GM12878 (cell line): ENCODE results near the gene MEF2C. TPM values are rescaled to one million over a fixed set of nuclear protein-coding genes. Genes with fewer than 3 reads are reported as not detected.

Source experiments
- ATAC-seq: fragments of 200-7000 bp; cut with Tn5 transposase; 3 replicates; pipeline ENCODE4 v1.9.1; 2020; ENCODE audit warnings: mild to moderate bottlenecking, moderate library complexity
- BruUV-seq: library from RNA; stranded (reverse); fragments of 400-500 nt; replicated peaks from 2 replicates; lab custom pipeline; 2021; lab: Mats Ljungman, UMichigan
- CTCF ChIA-PET: fragments of 300-600 bp; sonication (Branson Sonifier 250); formaldehyde crosslinking; extraction: SDS; loops from one replicate; lab custom pipeline; 2021; ENCODE audit warnings: inconsistent platforms; lab: Yijun Ruan, JAX
- POLR2A ChIA-PET: fragments of 350-600 bp; formaldehyde crosslinking; extraction: SDS; loops from one replicate; lab custom pipeline; 2021; ENCODE audit warnings: inconsistent platforms; lab: Charles Lee
- RAD21 ChIA-PET: fragments of 300-600 bp; sonication (Branson Sonifier 250); formaldehyde crosslinking; loops from one replicate; lab custom pipeline; 2023; ENCODE audit warnings: antibody characterized with exemption; ENCODE audit not compliant: unreplicated experiment; lab: Charles Lee
- SMC1A ChIA-PET: fragments of 300-600 bp; sonication (Branson Sonifier 250); formaldehyde crosslinking; loops from one replicate; lab custom pipeline; 2023; ENCODE audit not compliant: unreplicated experiment, uncharacterized antibody; lab: Charles Lee
- DNase-seq: peaks from one replicate; pipeline ENCODE4 v3.0.0-alpha.2; 2011; ENCODE audit warnings: low read depth, low spot score
- FAIRE-seq: peaks from 3 replicates; lab custom pipeline; 2011; peaks lifted over from hg19 to GRCh38; lab: Jason Lieb, UNC
- H2AFZ ChIP-seq: 2 replicates; pipeline ENCODE4 v1.6.0; 2011; ENCODE audit warnings: low read depth, low read length, control low read depth; ENCODE audit not compliant: control insufficient read depth
- H3K27ac ChIP-seq: 2 replicates; pipeline ENCODE4 v1.5.1; 2011; ENCODE audit warnings: control low read depth; ENCODE audit not compliant: control insufficient read depth, insufficient read depth
- H3K27me3 ChIP-seq, 2 experiments: replicated peaks in 1 of 2; 2 replicates each; pipeline versions ENCODE4 v1.6.0 to v1.6.1; 2011; ENCODE audit warnings: low read length in 1 of 2; ENCODE audit not compliant: control insufficient read depth in 2 of 2, insufficient read depth in 2 of 2
- H3K36me3 ChIP-seq, 2 experiments: 2 replicates each; pipeline ENCODE4 v1.5.1; 2011; ENCODE audit warnings: low read length in 1 of 2; ENCODE audit not compliant: control insufficient read depth in 2 of 2, insufficient read depth in 2 of 2
- H3K4me1 ChIP-seq: 2 replicates; pipeline ENCODE4 v1.6.1; 2011; ENCODE audit warnings: mild to moderate bottlenecking, low read length, moderate library complexity, mixed read lengths; ENCODE audit not compliant: control insufficient read depth, insufficient read depth
- H3K4me2 ChIP-seq: 2 replicates; pipeline ENCODE4 v1.6.0; 2011; ENCODE audit warnings: control low read depth; ENCODE audit not compliant: control insufficient read depth, insufficient read depth
- H3K4me3 ChIP-seq: fragments of 200-600 bp; sonication (generic); 2 replicates; pipeline ENCODE4 v1.5.1; 2016
- H3K79me2 ChIP-seq: 2 replicates; pipeline ENCODE4 v1.6.0; 2011; ENCODE audit warnings: low read length; ENCODE audit not compliant: control insufficient read depth, insufficient read depth
- H3K9ac ChIP-seq: 2 replicates; pipeline ENCODE4 v1.8.0; 2011; ENCODE audit warnings: low read length, control low read depth, mixed read lengths; ENCODE audit not compliant: control insufficient read depth, insufficient read depth
- H3K9me3 ChIP-seq: replicated peaks from 3 replicates; pipeline ENCODE4 v1.5.1; 2011; ENCODE audit warnings: mild to moderate bottlenecking, low read length; ENCODE audit not compliant: control insufficient read depth, insufficient read depth
- H4K20me1 ChIP-seq: 2 replicates; pipeline ENCODE4 v1.6.0; 2011; ENCODE audit not compliant: control insufficient read depth, insufficient read depth
- BHLHE40 ChIP-seq, 2 experiments: fragments of 450-650 bp in 1 of 2; IDR thresholded peaks; 2 replicates each; pipeline ENCODE4 v1.6.1; 2011 to 2017; ENCODE audit warnings: low read depth in 2 of 2, borderline replicate concordance in 1 of 2, improper control_type of control experiment in 1 of 2, low read length in 1 of 2, mild to moderate bottlenecking in 1 of 2
- SREBF1 ChIP-seq: IDR thresholded peaks from 2 replicates; pipeline ENCODE4 v1.6.1; 2012; ENCODE audit warnings: mild to moderate bottlenecking, low read length
- WGBS: methylation state at CpG from one replicate; pipeline ENCODE4 v1.1.6; 2016; ENCODE audit warnings: low lambda C conversion rate; ENCODE audit not compliant: insufficient replicate concordance, insufficient coverage; ENCODE audit errors: missing lambda C conversion rate; 5-methylcytosine and 5-hydroxymethylcytosine counted together
- in situ Hi-C: fragments of 300-500 bp; cut with MboI; formaldehyde crosslinking; loops from 9 replicates; pipeline ENCODE4 v1.14.3; 2018; ENCODE audit warnings: mixed read lengths
- intact Hi-C: fragments of 100-400 bp; cut with micrococcal nuclease; formaldehyde crosslinking; loops from one replicate; pipeline ENCODE4 v1.14.2; 2022; ENCODE audit not compliant: unreplicated experiment
- polyA plus RNA-seq, 11 experiments: library from polyadenylated mRNA; depleted of rRNA in 4 of 11; unstranded in 6 of 11; stranded (reverse) in 5 of 11; fragments of >200 nt; fragmentation: Nextera tagmentation in 4 of 11; fragmentation: Illumina TruSeq in 1 of 11; extraction: Ambion mirVana in 4 of 11; extraction: Trizol in 1 of 11; gene quantifications; 1 replicate in 1 of 11; 2 replicates in 10 of 11; pipeline versions ENCODE4 v1.2.1 to v1.2.3, GENCODE V29; 2011 to 2016; ENCODE audit warnings: inconsistent platforms in 2 of 11, missing spikeins in 2 of 11, low read depth in 1 of 11
- total RNA-seq, 4 experiments: library from RNA; depleted of rRNA in 3 of 4; stranded (reverse); fragments of >200 nt in 3 of 4; fragmentation: Illumina TruSeq in 1 of 4; extraction: Trizol in 1 of 4; gene quantifications; 2 replicates each; pipeline versions ENCODE4 v1.2.1 to v1.2.3, GENCODE V29; 2013 to 2021

MEF2C gene
- total and polyA plus RNA-seq, 10 of the 15 experiments (the other 5 are each of a cell fraction or from before 2014, with no cell fraction given): 104 to 225 (median 180) TPM

DNA sequence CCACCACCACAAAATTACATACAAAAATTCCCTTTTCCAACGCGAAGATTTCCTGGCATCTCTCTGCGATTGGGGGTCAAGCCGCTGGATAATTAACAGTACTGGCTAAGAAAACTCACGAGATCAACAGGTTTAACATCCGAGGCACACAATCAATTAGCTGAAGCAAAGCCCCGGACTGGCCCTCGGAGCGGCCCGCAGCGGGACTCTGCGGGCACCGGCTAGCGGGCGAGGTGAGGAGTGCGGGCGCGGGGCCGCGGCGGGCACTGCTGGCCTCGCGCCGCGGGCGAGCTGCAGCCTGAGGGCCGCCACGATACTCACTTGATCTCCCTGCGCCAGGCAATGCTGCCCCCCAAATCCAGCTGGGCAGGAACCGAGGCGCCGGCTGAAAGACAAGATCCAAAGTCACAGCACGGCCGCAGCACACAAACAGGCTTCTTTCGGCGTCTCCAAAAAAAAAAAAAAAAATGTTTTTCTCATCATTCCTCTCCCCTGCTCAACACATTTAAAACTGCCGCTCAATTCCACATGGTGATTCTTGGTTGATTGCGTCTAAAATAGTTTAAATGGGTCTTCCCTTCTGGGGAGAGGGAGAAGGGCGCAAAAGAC, 210.2 kb downstream of the MEF2C start:
- in situ Hi-C loops: loop anchor here (10.0 kb wide), 1 partner anchor 408 kb away; the partner anchor contains the start of gene TMEM161B
- H3K9ac ChIP-seq: no peak overlapping the region
- no peaks in the 10 kb centered on the region for H3K79me2 ChIP-seq
- H3K9me3 ChIP-seq: no peaks in the 10 kb centered on the region; the same call in 2 of the 3 replicates
- no peak for DNase-seq
- H3K27ac ChIP-seq: no peak overlapping the region
- no TSS peak for BruUV-seq
- H2AFZ ChIP-seq: no peak overlapping the region
- H3K4me3 ChIP-seq: no peak overlapping the region
- FAIRE-seq: no peak
- ChIA-PET SMC1A (interaction anchor here (0.7 to 1.4 kb wide), 3 partner anchors 9 to 892 kb away, joined by 3 to 6 read pairs (median 3); no protein-coding TSS in a partner anchor), CTCF (interaction anchor here (2.3 kb wide), 1 partner anchor 19 kb away, joined by 7 read pairs; no protein-coding TSS in a partner anchor), POLR2A (no interaction called here), RAD21 (no interaction called here)
- no peak for ATAC-seq
- H3K36me3 ChIP-seq: no peaks in the 10 kb centered on the region
- peaks cover 0 to 24% of the 10 kb centered on the region in 2 experiments for H3K27me3 ChIP-seq
- no peak overlapping the region for H3K4me2 ChIP-seq
- intact Hi-C loops: loop anchor here (1.0 to 10.0 kb wide), 2 partner anchors 9 to 168 kb away; no protein-coding TSS in a partner anchor
- H4K20me1 ChIP-seq: no peaks in the 10 kb centered on the region
- 71% methylated on average over 39 of the region's 39 CpGs for WGBS
- TF ChIP-seq BHLHE40 (IDR thresholded peaks at IDR 0.05; ENCODE audit: borderline replicate concordance in 1 of 2, low read depth in 2 of 2, low read length in 1 of 2): 0 out of 4 replicates have a peak, but pooled peaks of 1 of the 2 experiments have one; percentile 4
- no peak for TF ChIP-seq SREBF1
- peaks cover 2% of the 10 kb centered on the region; the same call in 1 of the 2 replicates for H3K4me1 ChIP-seq
